ENCODE data around the gene KRTAP10-12.

DNA sequence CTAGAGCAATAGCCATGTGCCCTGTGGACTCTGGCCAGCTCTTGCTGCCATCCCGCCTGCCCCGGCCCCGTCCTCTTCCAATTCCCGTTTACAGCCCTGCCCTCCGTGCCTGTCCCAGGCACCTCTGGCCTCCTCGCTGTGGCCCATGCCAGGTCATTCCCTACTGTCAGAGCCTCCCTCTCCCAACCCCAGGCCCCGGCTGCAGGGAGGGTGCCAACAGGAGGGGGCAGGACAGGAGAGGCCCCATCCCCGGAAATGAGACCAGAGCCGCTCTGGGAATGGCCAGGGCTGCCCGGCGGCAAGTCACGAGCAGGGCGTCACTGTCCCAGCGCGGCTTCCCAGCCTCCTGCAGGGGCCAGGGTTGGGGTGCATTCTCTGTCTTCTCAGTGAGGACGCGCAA, 37.9 kb downstream of the KRTAP10-12 start:
- TF ChIP-seq, protein P1, sequence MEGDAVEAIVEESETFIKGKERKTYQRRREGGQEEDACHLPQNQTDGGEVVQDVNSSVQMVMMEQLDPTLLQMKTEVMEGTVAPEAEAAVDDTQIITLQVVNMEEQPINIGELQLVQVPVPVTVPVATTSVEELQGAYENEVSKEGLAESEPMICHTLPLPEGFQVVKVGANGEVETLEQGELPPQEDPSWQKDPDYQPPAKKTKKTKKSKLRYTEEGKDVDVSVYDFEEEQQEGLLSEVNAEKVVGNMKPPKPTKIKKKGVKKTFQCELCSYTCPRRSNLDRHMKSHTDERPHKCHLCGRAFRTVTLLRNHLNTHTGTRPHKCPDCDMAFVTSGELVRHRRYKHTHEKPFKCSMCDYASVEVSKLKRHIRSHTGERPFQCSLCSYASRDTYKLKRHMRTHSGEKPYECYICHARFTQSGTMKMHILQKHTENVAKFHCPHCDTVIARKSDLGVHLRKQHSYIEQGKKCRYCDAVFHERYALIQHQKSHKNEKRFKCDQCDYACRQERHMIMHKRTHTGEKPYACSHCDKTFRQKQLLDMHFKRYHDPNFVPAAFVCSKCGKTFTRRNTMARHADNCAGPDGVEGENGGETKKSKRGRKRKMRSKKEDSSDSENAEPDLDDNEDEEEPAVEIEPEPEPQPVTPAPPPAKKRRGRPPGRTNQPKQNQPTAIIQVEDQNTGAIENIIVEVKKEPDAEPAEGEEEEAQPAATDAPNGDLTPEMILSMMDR (IDR thresholded peaks at IDR 0.05): no peak
- no peak for TF ChIP-seq EZH2 (IDR thresholded peaks at IDR 0.05)
- TF ChIP-seq EZH2phosphoT487 (IDR thresholded peaks at IDR 0.05): no peak

Data from neural progenitor cell (in vitro differentiated cells).